ENCODE measurements around the gene TTC36. TPM values are rescaled to one million over a fixed set of nuclear protein-coding genes. Genes with fewer than 3 reads are reported as not detected.

The TTC36 gene
- total RNA-seq, 1 donor from 2014 or later = not detected

GRCh38 chr11:118488480-118489109, 38.7 kb upstream of the TTC36 start:
- Mint-ChIP-seq H3K9me3 (no peaks in the 10 kb centered on the region), H3K27me3 (ENCODE audit: insufficient read depth, low read depth) (no peaks in the 10 kb centered on the region), H3K36me3 (peaks cover 27% of the 10 kb centered on the region), H3K4me3 (no peak overlapping the region), H3K4me1 (no peaks in the 10 kb centered on the region), H3K27ac (no peak overlapping the region)
- H3K79me2 ChIP-seq (ENCODE audit: low read depth) = no peaks in the 10 kb centered on the region
- no peak overlapping the region for H3K27ac ChIP-seq
- peaks cover 54% of the 10 kb centered on the region for H3K36me3 ChIP-seq
- H3K4me1 ChIP-seq = no peaks in the 10 kb centered on the region
- no peaks in the 10 kb centered on the region for H4K20me1 ChIP-seq (ENCODE audit: low read depth)
- no peak overlapping the region for H3K4me3 ChIP-seq
- peaks cover 70% of the 10 kb centered on the region for H3F3A ChIP-seq (ENCODE audit: low read depth)
- no peaks in the 10 kb centered on the region for H3K9me3 ChIP-seq (ENCODE audit: low read depth)
- no peak overlapping the region for H3K4me2 ChIP-seq
- DNase-seq (ENCODE audit: low spot score) = peak; percentile 72
- H2AFZ ChIP-seq (replicated peaks) = no peak overlapping the region
- peak; percentile 98 for TF ChIP-seq CTCF (IDR thresholded peaks at IDR 0.05)
- no peak for TF ChIP-seq EZH2phosphoT487 (IDR thresholded peaks at IDR 0.05)
- H3K9ac ChIP-seq = no peak overlapping the region
- no peaks in the 10 kb centered on the region for H3K27me3 ChIP-seq

- H3K79me2 ChIP-seq (ENCODE audit: low read depth) = no peaks in the 10 kb centered on the region
- H3K4me3 Mint-ChIP-seq = no peak overlapping the region
- no peak for DNase-seq (ENCODE audit: low spot score)
- H3K4me3 ChIP-seq = no peak overlapping the region
- H3K4me1 ChIP-seq = no peaks in the 10 kb centered on the region
- H4K20me1 ChIP-seq (ENCODE audit: low read depth) = no peaks in the 10 kb centered on the region
- H3K27me3 ChIP-seq = no peaks in the 10 kb centered on the region
- no peaks in the 10 kb centered on the region for H3K9me3 Mint-ChIP-seq
- H2AFZ ChIP-seq (replicated peaks) = no peak overlapping the region
- H3K9ac ChIP-seq = no peak overlapping the region
- peaks cover 56% of the 10 kb centered on the region for H3F3A ChIP-seq (ENCODE audit: low read depth)
- no peak overlapping the region for H3K27ac ChIP-seq
- peaks cover 55% of the 10 kb centered on the region for H3K36me3 ChIP-seq
- no peaks in the 10 kb centered on the region for H3K4me1 Mint-ChIP-seq
- H3K36me3 Mint-ChIP-seq = peaks cover 31% of the 10 kb centered on the region
- TF ChIP-seq CTCF (IDR thresholded peaks at IDR 0.05) (no peak), EZH2 (IDR thresholded peaks at IDR 0.05) (no peak), EZH2phosphoT487 (IDR thresholded peaks at IDR 0.05) (no peak)
- no peak overlapping the region for H3K27ac Mint-ChIP-seq
- H3K9me3 ChIP-seq (ENCODE audit: low read depth) = no peaks in the 10 kb centered on the region
- H3K27me3 Mint-ChIP-seq (ENCODE audit: insufficient read depth, low read depth) = no peaks in the 10 kb centered on the region
- no peak overlapping the region for H3K4me2 ChIP-seq
Observed at GRCh38 chr11:118491041-118491440, 36.2 kb upstream of the TTC36 start.

DNA sequence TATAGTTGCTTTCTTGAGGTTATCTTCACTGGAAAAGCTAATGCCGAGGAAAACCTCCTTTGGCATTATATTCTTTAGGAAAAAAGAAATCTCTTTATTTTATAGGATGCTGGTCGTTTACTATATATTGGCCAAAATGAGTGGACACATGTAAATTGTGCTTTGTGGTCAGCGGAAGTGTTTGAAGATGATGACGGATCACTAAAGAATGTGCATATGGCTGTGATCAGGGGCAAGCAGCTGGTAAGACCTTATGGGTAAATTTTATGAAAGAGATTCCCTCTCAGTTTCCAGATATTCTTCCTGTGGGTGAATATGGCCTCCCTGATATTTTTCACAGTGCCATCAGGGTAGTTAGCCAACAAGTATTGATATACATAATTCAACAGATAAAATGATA, 29.4 kb upstream of the TTC36 start:
- H4K20me1 ChIP-seq (ENCODE audit: low read depth) = peaks cover 10% of the 10 kb centered on the region
- H3K79me2 ChIP-seq (ENCODE audit: low read depth) = no peaks in the 10 kb centered on the region
- H3K4me1 ChIP-seq = no peaks in the 10 kb centered on the region
- H3K9ac ChIP-seq = no peak overlapping the region
- no peak overlapping the region for H2AFZ ChIP-seq (replicated peaks)
- peaks cover 50% of the 10 kb centered on the region for H3K36me3 Mint-ChIP-seq
- H3K4me3 Mint-ChIP-seq = no peak overlapping the region
- H3K4me2 ChIP-seq = no peak overlapping the region
- no peak for DNase-seq (ENCODE audit: low spot score)
- no peaks in the 10 kb centered on the region for H3K27me3 ChIP-seq
- H3K27ac ChIP-seq = no peak overlapping the region
- no peaks in the 10 kb centered on the region for H3K9me3 ChIP-seq (ENCODE audit: low read depth)
- no peak overlapping the region for H3K27ac Mint-ChIP-seq
- H3K9me3 Mint-ChIP-seq = no peaks in the 10 kb centered on the region
- no peak overlapping the region for H3K4me3 ChIP-seq
- H3K36me3 ChIP-seq = peaks cover 59% of the 10 kb centered on the region
- no peaks in the 10 kb centered on the region for H3K27me3 Mint-ChIP-seq (ENCODE audit: insufficient read depth, low read depth)
- TF ChIP-seq CTCF (IDR thresholded peaks at IDR 0.05) (no peak), EZH2 (IDR thresholded peaks at IDR 0.05) (no peak), EZH2phosphoT487 (IDR thresholded peaks at IDR 0.05) (no peak)
- H3F3A ChIP-seq (ENCODE audit: low read depth) = peaks cover 26% of the 10 kb centered on the region
- H3K4me1 Mint-ChIP-seq = no peaks in the 10 kb centered on the region
